ENCODE data around the gene CDH13.

GRCh38 chr16:82657239-82657638 lies 30.5 kb downstream of the CDH13 start:
- TF ChIP-seq GATA2 (IDR thresholded peaks at IDR 0.05; ENCODE audit: low read depth, low read length), result no peak
- no peak for TF ChIP-seq GATA3 (IDR thresholded peaks at IDR 0.05; ENCODE audit: low read depth, low read length)

Data from SH-SY5Y (cell line).